ENCODE data around the gene ROR2.
"Not testable (repeated sequence)": the region's sequence is repeated elsewhere in the genome, so short reads cannot be mapped to it uniquely, and the experiment has no call there.

- TF ChIP-seq, protein P1, sequence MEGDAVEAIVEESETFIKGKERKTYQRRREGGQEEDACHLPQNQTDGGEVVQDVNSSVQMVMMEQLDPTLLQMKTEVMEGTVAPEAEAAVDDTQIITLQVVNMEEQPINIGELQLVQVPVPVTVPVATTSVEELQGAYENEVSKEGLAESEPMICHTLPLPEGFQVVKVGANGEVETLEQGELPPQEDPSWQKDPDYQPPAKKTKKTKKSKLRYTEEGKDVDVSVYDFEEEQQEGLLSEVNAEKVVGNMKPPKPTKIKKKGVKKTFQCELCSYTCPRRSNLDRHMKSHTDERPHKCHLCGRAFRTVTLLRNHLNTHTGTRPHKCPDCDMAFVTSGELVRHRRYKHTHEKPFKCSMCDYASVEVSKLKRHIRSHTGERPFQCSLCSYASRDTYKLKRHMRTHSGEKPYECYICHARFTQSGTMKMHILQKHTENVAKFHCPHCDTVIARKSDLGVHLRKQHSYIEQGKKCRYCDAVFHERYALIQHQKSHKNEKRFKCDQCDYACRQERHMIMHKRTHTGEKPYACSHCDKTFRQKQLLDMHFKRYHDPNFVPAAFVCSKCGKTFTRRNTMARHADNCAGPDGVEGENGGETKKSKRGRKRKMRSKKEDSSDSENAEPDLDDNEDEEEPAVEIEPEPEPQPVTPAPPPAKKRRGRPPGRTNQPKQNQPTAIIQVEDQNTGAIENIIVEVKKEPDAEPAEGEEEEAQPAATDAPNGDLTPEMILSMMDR (IDR thresholded peaks at IDR 0.05), result not testable (repeated sequence)
- not testable (repeated sequence) for TF ChIP-seq POLR2A (IDR thresholded peaks at IDR 0.05)
These were observed 25.2 kb upstream of the ROR2 start for GRCh38 chr9:91975254-91975653.

Data from Peyer's patch (tissue), 4 donors.